A673 (cell line): Measurements from ENCODE around the gene ETNK2.

ENCODE experiments used
- CTCF ChIP-seq: fragments of 300-800, 200-600 bp; sonication (generic); conservative IDR thresholded peaks from 2 replicates; pipeline ENCODE4 v1.5.1; 2017; ENCODE audit warnings: low read depth, mild to moderate bottlenecking, antibody characterized with exemption, low read length, moderate library complexity, mixed read lengths
- EZH2 ChIP-seq: fragments of 200-600 bp; sonication (generic); IDR thresholded peaks from 2 replicates; pipeline ENCODE4 v1.6.1; 2017; ENCODE audit warnings: borderline replicate concordance, low read depth, mild to moderate bottlenecking, mixed read lengths, antibody characterized with exemption, low read length; ENCODE audit not compliant: poor library complexity, severe bottlenecking

- no peak for TF ChIP-seq CTCF
- no peak for TF ChIP-seq EZH2
Measured at GRCh38 chr1:204146965-204147364, 4.9 kb downstream of the ETNK2 start.
